HG02840 (cell line): Measurements from ENCODE around the gene ZGPAT.

Experiments
- ATAC-seq: cut with Tn5 transposase; IDR thresholded peaks from one replicate; pipeline ENCODE4 v1.9.1; 2021; ENCODE audit warnings: mild to moderate bottlenecking, moderate library complexity, moderate number of reproducible peaks; ENCODE audit not compliant: unreplicated experiment, low FRiP score

The ZGPAT gene

DNA sequence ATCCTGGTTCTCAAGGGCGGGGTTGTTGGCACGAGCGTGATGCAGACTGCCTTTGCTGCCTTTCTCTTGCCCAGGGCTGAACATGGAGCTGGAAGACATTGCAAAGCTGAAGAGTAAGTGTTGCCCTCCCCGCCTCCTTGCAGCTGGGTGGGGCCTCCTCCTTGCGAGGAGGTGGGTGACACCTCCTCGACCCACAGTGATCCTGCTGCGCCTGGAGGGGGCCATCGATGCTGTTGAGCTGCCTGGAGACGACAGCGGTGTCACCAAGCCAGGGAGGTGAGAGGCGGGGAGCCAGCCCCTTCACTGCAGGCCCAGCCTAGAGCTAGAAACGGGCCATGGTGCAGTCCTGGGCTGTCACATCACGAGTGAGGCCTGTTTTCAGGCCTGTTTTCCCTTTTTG lies 29.8 kb upstream of the ZGPAT start:
- no peak for ATAC-seq

GRCh38 chr20:63678667-63679465 lies 29.0 kb upstream of the ZGPAT start:
- ATAC-seq: no peak

GRCh38 chr20:63679799-63680305 lies 28.0 kb upstream of the ZGPAT start:
- no peak for ATAC-seq

DNA sequence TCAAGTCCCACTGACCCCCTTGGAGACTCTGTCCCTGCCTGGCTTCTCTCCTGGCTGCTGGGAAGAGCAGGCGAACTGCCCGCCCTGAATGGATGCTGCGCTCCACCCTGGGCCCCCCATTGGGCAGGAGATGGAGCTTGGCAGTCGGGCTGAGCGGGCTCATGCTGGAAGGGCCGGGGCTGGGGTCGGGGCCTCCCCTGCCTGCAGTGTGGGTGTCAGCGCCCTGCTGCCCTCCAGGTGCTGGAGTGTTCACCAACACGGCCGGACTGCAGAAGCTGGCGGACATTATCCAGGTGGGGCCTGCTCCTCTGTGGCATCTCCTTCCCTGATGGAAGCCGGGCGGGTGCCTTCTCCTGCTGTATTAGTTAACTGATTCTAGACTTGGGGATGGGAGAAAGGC lies 27.4 kb upstream of the ZGPAT start:
- ATAC-seq: no peak

GRCh38 chr20:63680857-63681608 lies 26.8 kb upstream of the ZGPAT start:
- no peak for ATAC-seq

DNA sequence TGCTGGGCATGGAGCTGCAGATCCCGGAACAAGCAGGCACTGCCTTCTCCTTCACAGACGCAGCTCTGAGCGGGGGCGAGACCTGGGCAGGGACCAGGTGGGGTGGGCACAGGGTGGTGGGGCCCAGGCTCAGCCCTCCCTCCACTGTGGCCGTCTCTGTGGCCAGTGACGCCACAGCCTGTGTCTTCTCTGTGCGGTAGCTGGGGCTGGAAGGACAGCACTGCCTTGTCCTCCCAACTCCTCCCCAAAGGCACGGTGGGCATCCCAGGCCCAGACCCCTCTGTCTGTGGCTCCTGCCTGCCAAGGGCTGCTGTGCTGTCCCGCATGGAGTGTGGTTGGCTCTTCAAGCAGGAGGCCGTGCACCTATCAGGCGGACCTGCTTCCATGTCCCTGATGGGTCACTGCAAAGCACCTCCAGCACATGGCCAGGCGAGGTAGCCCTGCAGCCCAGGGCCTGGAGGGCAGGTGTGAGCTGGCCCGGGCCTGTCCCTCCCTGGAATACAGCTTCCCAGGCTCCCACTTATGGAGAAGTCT lies 26.2 kb upstream of the ZGPAT start:
- no peak for ATAC-seq

- no peak for ATAC-seq
Measured at GRCh38 chr20:63682384-63683139, 25.3 kb upstream of the ZGPAT start.

DNA sequence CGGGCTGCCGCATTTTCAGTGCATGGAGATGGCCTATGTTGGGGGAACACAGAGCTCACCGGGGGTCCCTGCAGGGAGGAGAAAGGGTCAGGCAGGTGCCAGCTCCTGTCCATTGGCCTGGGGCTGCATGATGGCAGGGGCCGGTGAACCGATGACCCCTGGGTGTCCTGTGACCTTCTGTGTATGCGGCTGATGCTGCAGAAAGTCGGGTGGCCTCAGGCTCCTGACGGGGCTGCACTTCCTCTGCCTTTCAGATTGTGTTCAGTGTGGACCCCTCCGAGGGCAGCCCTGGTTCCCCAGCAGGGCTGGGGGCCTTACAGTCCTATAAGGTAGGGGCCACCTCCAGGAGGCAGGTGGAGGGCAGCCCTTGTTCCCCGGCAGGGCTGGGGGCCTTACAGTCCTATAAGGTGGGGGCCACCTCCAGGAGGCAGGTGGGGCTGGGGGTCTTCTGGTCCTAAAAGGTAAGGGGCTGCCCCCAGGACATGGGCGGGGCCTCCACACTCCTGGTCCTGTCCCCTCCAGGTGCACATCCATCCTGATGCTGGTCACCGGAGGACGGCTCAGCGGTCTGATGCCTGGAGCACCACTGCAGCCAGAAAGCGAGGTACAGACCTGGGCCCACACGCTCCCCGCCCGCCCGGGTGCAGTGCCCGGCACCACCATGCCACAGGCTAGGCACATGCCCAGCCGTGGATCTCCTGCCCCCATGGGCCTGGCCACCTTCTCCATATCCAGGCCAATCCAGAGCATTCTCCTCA lies 22.4 kb upstream of the ZGPAT start:
- no peak for ATAC-seq

- ATAC-seq: no peak
Measured at GRCh38 chr20:63686094-63686491, 21.7 kb upstream of the ZGPAT start.

- ATAC-seq: no peak
Measured at GRCh38 chr20:63686492-63687321, 21.1 kb upstream of the ZGPAT start.

- no peak for ATAC-seq
Measured at GRCh38 chr20:63687419-63688178, 20.2 kb upstream of the ZGPAT start.

- no peak for ATAC-seq
Measured at GRCh38 chr20:63688228-63689045, 19.4 kb upstream of the ZGPAT start.

GRCh38 chr20:63689046-63690002 lies 18.5 kb upstream of the ZGPAT start:
- no peak for ATAC-seq

DNA sequence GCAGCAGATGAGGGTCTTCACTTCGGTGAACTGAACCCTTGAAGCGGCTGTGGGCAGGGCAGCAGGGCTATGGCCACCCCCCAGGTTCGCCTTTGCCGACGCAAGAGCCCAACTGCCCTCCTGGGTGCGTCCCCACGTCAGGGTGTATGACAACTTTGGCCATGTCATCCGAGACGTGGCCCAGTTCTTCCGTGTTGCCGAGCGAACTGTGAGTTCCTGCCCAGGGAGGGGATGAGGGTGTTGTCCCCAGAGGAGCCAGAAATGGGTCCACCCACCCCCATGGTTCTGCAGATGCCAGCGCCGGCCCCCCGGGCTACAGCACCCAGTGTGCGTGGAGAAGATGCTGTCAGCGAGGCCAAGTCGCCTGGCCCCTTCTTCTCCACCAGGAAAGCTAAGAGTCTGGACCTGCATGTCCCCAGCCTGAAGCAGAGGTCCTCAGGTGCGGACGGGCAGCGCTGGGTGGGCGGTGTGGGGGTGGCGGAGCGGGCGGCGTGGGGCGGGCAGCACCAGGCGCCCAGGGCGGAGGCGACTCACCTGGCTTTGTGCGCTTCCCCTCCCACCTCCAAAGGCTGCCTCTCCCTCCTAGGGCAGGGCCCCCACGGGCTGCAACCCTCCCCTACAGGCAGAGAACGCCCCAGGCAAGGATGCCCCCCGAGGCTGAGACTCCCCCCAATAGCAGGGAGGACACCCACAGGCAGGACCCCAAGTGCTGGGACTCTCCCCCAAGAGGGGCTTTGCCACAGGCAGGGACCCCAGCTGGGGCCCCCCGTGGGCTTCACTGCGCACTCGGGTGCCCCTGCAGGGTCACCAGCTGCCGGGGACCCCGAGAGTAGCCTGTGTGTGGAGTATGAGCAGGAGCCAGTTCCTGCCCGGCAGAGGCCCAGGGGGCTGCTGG lies 17.6 kb upstream of the ZGPAT start:
- no peak for ATAC-seq

DNA sequence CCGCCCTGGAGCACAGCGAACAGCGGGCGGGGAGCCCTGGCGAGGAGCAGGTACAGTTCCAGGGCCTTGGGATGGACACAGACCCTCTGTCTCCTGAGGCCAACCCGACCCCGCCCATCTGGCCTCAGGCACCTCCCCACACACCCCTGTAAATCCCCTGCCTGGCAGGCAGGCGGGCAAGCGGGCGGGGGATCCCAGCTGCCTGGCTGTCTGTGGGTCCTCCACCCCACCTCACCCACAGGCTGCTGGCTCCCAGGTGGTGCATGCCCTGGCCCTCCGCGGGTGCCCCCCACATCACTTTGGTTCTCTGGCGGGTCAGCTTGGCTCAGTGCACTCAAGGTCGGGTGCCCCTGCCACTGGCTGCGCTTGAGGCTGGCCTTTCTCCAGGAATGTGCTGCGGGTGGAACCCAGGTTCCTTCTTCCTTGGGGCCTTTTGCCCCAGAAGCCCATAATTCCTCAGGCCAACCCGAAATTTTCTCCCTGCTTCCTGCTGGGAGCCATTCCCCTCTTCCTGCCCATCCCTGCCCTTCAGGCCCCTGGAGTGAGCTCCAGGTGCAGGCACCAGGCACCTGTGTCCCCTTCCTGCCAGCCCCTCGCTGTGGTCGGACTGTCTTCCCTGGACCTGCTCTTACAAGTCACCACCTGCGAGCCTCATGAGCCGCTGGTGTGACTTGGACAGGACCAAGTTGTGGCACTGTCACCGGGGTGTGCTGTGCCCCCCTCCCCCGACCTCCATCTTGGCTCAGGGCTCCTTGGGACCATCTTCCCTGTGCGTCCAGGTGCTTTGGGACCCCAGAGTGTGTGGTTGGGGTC lies 16.7 kb upstream of the ZGPAT start:
- ATAC-seq: no peak
